Pons (tissue), 1 donor: ENCODE data around the gene SPINT4.

Experiments
- DNase-seq: peaks from one replicate; pipeline ENCODE4 v3.0.0-alpha.2; 2016; ENCODE audit warnings: low spot score

The SPINT4 gene

DNA sequence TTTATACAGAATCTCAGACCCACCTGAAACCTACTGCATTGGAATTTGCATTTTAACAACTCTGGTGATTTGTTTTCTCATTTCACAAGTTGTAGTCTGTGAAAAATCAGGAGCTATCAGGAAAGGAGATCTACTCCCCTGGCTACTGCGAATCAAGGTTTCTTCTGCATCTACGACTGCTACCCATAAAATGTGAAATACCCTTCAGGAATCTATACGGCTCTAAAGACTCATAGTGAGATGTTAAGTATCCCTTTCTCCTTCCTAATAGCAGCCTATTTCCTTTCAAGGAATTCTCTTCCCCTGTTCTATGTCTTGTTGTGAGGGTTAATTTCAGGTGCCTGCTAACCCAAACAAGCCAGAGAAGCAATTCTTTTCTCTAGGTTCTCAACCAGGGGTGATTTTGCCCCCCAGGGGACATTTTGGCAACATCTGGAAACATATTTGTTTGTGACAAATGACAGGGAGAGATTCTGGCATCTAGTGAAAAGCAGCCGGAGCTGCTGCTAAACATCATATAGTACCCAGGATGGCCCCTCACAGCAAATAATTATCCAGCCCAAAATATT lies 43.2 kb downstream of the SPINT4 start:
- DNase-seq, result no peak

- no peak for DNase-seq
Measured at GRCh38 chr20:45765980-45766379, 43.8 kb downstream of the SPINT4 start.

- no peak for DNase-seq
Measured at GRCh38 chr20:45768479-45768878, 46.3 kb downstream of the SPINT4 start.

DNA sequence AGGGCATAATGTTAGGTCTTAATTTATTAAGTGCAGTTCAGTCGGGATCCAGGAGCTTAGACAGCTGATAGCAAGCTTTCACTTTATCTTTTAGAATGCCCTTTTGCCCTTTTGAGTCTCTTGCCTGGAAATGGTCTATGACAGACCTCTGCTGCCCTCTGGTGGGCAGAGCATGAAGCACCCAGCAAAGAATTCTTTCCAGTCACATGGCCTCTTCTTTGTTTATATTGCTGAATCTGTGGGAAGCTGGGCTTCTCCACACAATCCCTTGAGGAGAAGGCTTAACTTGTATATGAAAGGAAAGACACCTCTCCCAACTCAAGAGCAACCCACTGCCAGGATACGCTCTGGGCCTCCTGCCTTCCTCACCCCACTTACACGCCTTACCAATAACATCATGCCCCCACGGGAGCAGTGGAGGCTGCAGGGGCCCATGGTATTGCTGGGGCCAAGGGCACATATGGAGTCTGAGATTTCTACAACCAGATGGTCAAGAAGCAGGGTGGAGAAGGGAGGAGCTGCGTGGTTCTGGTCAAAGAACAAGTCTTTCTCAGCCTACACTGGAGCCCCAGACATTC lies 49.1 kb downstream of the SPINT4 start:
- peak; percentile 93 for DNase-seq

- DNase-seq, result no peak
Measured at GRCh38 chr20:45772693-45773092, 50.5 kb downstream of the SPINT4 start.

DNA sequence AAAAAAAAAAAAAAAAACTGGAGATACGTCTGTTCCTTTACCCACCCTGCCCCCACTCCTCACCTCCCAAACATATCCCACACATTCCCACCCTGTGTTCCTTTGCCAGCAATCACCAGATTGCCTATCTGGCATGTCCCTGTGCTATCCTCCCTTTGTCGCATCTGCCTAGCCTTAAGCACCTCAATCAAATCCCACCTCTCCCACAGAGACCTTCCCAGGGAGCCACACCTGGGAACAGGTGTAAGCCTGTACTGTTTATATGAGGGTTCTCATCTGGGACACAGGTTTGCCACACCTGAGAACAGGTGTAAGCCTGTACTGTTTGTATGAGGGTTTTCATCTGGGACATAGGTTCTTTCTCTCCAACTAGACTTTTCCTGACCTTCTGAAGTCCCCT lies 52.8 kb downstream of the SPINT4 start:
- no peak for DNase-seq

DNA sequence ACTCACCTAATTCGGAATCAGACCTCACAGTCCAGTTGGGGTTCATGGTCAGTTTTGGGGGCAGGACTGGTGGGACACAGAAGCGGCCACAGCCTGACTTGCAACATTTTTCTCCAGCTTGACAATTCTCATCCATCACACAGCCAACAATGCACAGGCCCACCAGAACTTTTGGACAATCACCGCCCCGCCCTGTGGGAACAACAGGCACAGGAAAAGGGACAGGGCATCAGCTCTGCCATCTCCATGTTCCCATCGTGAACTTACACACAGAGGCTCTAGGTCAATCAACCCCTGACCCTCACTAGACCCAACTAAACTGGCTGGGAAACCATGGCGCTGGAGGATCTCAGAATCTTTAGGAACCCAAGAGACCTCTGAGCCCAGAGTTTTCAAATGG lies 53.3 kb downstream of the SPINT4 start:
- DNase-seq, result no peak
